GM18507 (cell line): ENCODE measurements around the gene SKIDA1.

Experiments used
- DNase-seq: peaks from one replicate; pipeline ENCODE4 v3.0.0; 2011; ENCODE audit warnings: low read depth; ENCODE audit not compliant: insufficient read length; ENCODE audit errors: extremely low spot score
- FAIRE-seq: peaks from 2 replicates; lab custom pipeline; 2011; peaks lifted over from hg19 to GRCh38; lab: Jason Lieb, UNC

The SKIDA1 gene

GRCh38 chr10:21518149-21518640 lies 7.3 kb downstream of the SKIDA1 start:
- DNase-seq (no peak), FAIRE-seq (no peak)

- FAIRE-seq = no peak
- no peak for DNase-seq
Observed at GRCh38 chr10:21517134-21518031, 8.1 kb downstream of the SKIDA1 start.

- no peak for FAIRE-seq
- DNase-seq = no peak
Observed at GRCh38 chr10:21516242-21517131, 9.0 kb downstream of the SKIDA1 start.

GRCh38 chr10:21515361-21516241 lies 9.9 kb downstream of the SKIDA1 start:
- FAIRE-seq = no peak
- DNase-seq = no peak

GRCh38 chr10:21514818-21515351 lies 10.6 kb downstream of the SKIDA1 start:
- FAIRE-seq = no peak
- DNase-seq = no peak

- DNase-seq = no peak
- no peak for FAIRE-seq
Observed at GRCh38 chr10:21514129-21514817, 11.2 kb downstream of the SKIDA1 start.

GRCh38 chr10:21513405-21513788 lies 12.1 kb downstream of the SKIDA1 start:
- DNase-seq (no peak), FAIRE-seq (no peak)

- no peak for DNase-seq
- FAIRE-seq = no peak
Observed at GRCh38 chr10:21512573-21513404, 12.7 kb downstream of the SKIDA1 start.

- DNase-seq (no peak), FAIRE-seq (no peak)
Observed at GRCh38 chr10:21511946-21512572, 13.4 kb downstream of the SKIDA1 start.

GRCh38 chr10:21511095-21511570 lies 14.3 kb downstream of the SKIDA1 start:
- FAIRE-seq = no peak
- no peak for DNase-seq

- DNase-seq (no peak), FAIRE-seq (no peak)
Observed at GRCh38 chr10:21510241-21511094, 15.0 kb downstream of the SKIDA1 start.

GRCh38 chr10:21509341-21510240 lies 15.9 kb downstream of the SKIDA1 start:
- no peak for FAIRE-seq

GRCh38 chr10:21508706-21509331 lies 16.7 kb downstream of the SKIDA1 start:
- FAIRE-seq = no peak
- no peak for DNase-seq

More at GRCh38 chr10:21509341-21510240, 15.9 kb downstream of the SKIDA1 start:
- no peak for DNase-seq

- FAIRE-seq (no peak), DNase-seq (no peak)
Observed at GRCh38 chr10:21507150-21507549, 18.3 kb downstream of the SKIDA1 start.

- FAIRE-seq = no peak
Observed at GRCh38 chr10:21506351-21506750, 19.1 kb downstream of the SKIDA1 start.

More at GRCh38 chr10:21506351-21506750, 19.1 kb downstream of the SKIDA1 start:
- no peak for DNase-seq
